Mucosa of descending colon (tissue), 3 donors: ENCODE results near the gene SDR42E2. TPM values are rescaled to one million over a fixed set of nuclear protein-coding genes. Genes with fewer than 3 reads are reported as not detected.
"Not testable (repeated sequence)": the region's sequence is repeated elsewhere in the genome, so short reads cannot be mapped to it uniquely, and the experiment has no call there.

Experiments
- ATAC-seq: fragments of 200-7000 bp; cut with Tn5 transposase; one replicate; pipeline ENCODE4 v1.9.1; 2020; ENCODE audit warnings: mild to moderate bottlenecking, moderate library complexity
- DNase-seq, 3 donors: peaks; one replicate each; pipeline ENCODE4 v3.0.0-alpha.2; 2020
- H3K36me3 ChIP-seq: fragments of 200-600 bp; one replicate; pipeline ENCODE4 v1.8.0; 2021; ENCODE audit warnings: low read depth, mild to moderate bottlenecking
- H3K4me1 ChIP-seq: fragments of 200-600 bp; one replicate; pipeline ENCODE4 v1.8.0; 2021; ENCODE audit warnings: low read depth, mild to moderate bottlenecking
- H3K4me3 ChIP-seq: fragments of 200-600 bp; one replicate; pipeline ENCODE4 v1.8.0; 2021; ENCODE audit warnings: mild to moderate bottlenecking
- H3K9me3 ChIP-seq: fragments of 200-600 bp; one replicate; pipeline ENCODE4 v1.8.0; 2021; ENCODE audit warnings: mild to moderate bottlenecking
- CTCF ChIP-seq: fragments of 200-600 bp; IDR thresholded peaks from one replicate; pipeline ENCODE4 v1.8.0; 2022; ENCODE audit warnings: antibody characterized with exemption, mild to moderate bottlenecking
- intact Hi-C, 2 donors: fragments of 100-400 bp; cut with DNase I in 1 of 2; cut with micrococcal nuclease in 1 of 2; formaldehyde crosslinking; loops; one replicate each; pipeline versions ENCODE4 v1.11.0 to v1.11.1; 2022; cut with DNase I, micrococcal nuclease
- total RNA-seq, 3 donors: library from RNA; stranded (reverse); fragmentation: NEBNext Ultra II Directional in 2 of 3; extraction: Animal tissue kit (Norgen Biotek cat#: 25700) in 2 of 3; gene quantifications; one replicate each; pipeline versions ENCODE4 v1.2.1 to v1.2.4, GENCODE V29; 2021 to 2023
- donor health status: DM: no; HTN: no; CAD: no; lungs with moderate emphysema.
- donor health status: DM: no; HTN: no; CAD: no.
- donor health status: DM: no; HTN: yes; CAD: no.

The SDR42E2 gene
- total RNA-seq, 3 donors from 2014 or later: not detected

- Histone ChIP-seq H3K36me3 (no peaks in the 10 kb centered on the region), H3K9me3 (no peaks in the 10 kb centered on the region), H3K4me1 (no peaks in the 10 kb centered on the region), H3K4me3 (no peak overlapping the region)
- intact Hi-C loops: no loop called here
- DNase-seq (no peak), ATAC-seq (no peak)
- TF ChIP-seq CTCF: no peak
These were observed 39.2 kb upstream of the SDR42E2 start for GRCh38 chr16:22123146-22123545.

- intact Hi-C loops: no loop called here
- H3K4me1 ChIP-seq: no peaks in the 10 kb centered on the region
- ATAC-seq (no peak), DNase-seq (no peak)
- no peaks in the 10 kb centered on the region for H3K9me3 ChIP-seq
- H3K4me3 ChIP-seq: no peak overlapping the region
- H3K36me3 ChIP-seq: no peaks in the 10 kb centered on the region
- no peak for TF ChIP-seq CTCF
These were observed 38.4 kb upstream of the SDR42E2 start for GRCh38 chr16:22123759-22124490.

GRCh38 chr16:22124583-22125284, 37.6 kb upstream of the SDR42E2 start:
- no peak for ATAC-seq
- Histone ChIP-seq H3K36me3 (no peaks in the 10 kb centered on the region), H3K4me1 (no peaks in the 10 kb centered on the region), H3K4me3 (no peak overlapping the region), H3K9me3 (no peaks in the 10 kb centered on the region)
- DNase-seq: no peak
- intact Hi-C loops: no loop called here
- TF ChIP-seq CTCF: no peak

GRCh38 chr16:22126037-22126558, 36.2 kb upstream of the SDR42E2 start:
- intact Hi-C loops: no loop called here
- no peak overlapping the region for H3K4me3 ChIP-seq

GRCh38 chr16:22128537-22128936, 33.8 kb upstream of the SDR42E2 start:
- H3K9me3 ChIP-seq, H3K4me3 ChIP-seq, intact Hi-C loops, ATAC-seq, H3K4me1 ChIP-seq, H3K36me3 ChIP-seq, DNase-seq: not testable (repeated sequence)

More at GRCh38 chr16:22126037-22126558, 36.2 kb upstream of the SDR42E2 start:
- ATAC-seq (no peak), DNase-seq (no peak)
- H3K36me3 ChIP-seq: no peaks in the 10 kb centered on the region
- TF ChIP-seq CTCF: no peak
- H3K9me3 ChIP-seq: no peaks in the 10 kb centered on the region
- no peaks in the 10 kb centered on the region for H3K4me1 ChIP-seq

- H3K9me3 ChIP-seq: no peaks in the 10 kb centered on the region
- intact Hi-C loops: no loop called here
- no peak overlapping the region for H3K4me3 ChIP-seq
- DNase-seq (no peak), ATAC-seq (no peak)
- H3K36me3 ChIP-seq: no peaks in the 10 kb centered on the region
- H3K4me1 ChIP-seq: no peaks in the 10 kb centered on the region
- TF ChIP-seq CTCF: no peak
These were observed 31.8 kb upstream of the SDR42E2 start for GRCh38 chr16:22130528-22130927.
